NCI-H187 treated with DMSO at 0.1 percent for 48 hours (cell line): ENCODE measurements around the gene HLA-A.
"Not testable (repeated sequence)": the region's sequence is repeated elsewhere in the genome, so short reads cannot be mapped to it uniquely, and the experiment has no call there.

Experiments
- DNase-seq: peaks from one replicate; lab custom pipeline; 2025; lab: John Stamatoyannopoulos, UW

Gene HLA-A

GRCh38 chr6:29963697-29964096, 21.4 kb downstream of the HLA-A start:
- DNase-seq = not testable (repeated sequence)

- no peak for DNase-seq
These were observed 22.2 kb downstream of the HLA-A start for GRCh38 chr6:29964518-29964886.

- no peak for DNase-seq
These were observed 22.7 kb downstream of the HLA-A start for GRCh38 chr6:29964887-29965562.

- DNase-seq = no peak
These were observed 23.2 kb downstream of the HLA-A start for GRCh38 chr6:29965563-29965872.

GRCh38 chr6:29965873-29966601, 23.7 kb downstream of the HLA-A start:
- DNase-seq = no peak

GRCh38 chr6:29967379-29968010, 25.2 kb downstream of the HLA-A start:
- no peak for DNase-seq

GRCh38 chr6:29968130-29968529, 25.8 kb downstream of the HLA-A start:
- DNase-seq = no peak

- no peak for DNase-seq
These were observed 26.6 kb downstream of the HLA-A start for GRCh38 chr6:29968905-29969304.

- no peak for DNase-seq
These were observed 28.4 kb downstream of the HLA-A start for GRCh38 chr6:29970711-29971110.

- DNase-seq = no peak
These were observed 32.7 kb downstream of the HLA-A start for GRCh38 chr6:29974901-29975560.

- no peak for DNase-seq
These were observed 33.2 kb downstream of the HLA-A start for GRCh38 chr6:29975561-29975907.

GRCh38 chr6:29976253-29976587, 33.9 kb downstream of the HLA-A start:
- no peak for DNase-seq

GRCh38 chr6:29976588-29977424, 34.5 kb downstream of the HLA-A start:
- DNase-seq = no peak

GRCh38 chr6:29977425-29977727, 35.0 kb downstream of the HLA-A start:
- DNase-seq = no peak

GRCh38 chr6:29980013-29980412, 37.7 kb downstream of the HLA-A start:
- DNase-seq = not testable (repeated sequence)

GRCh38 chr6:29980511-29980910, 38.2 kb downstream of the HLA-A start:
- DNase-seq = no peak

- no peak for DNase-seq
These were observed 39.0 kb downstream of the HLA-A start for GRCh38 chr6:29981211-29981812.

GRCh38 chr6:29982097-29982496, 39.8 kb downstream of the HLA-A start:
- DNase-seq = no peak

- DNase-seq = no peak
These were observed 41.9 kb downstream of the HLA-A start for GRCh38 chr6:29984232-29984631.

GRCh38 chr6:29984992-29985391, 42.7 kb downstream of the HLA-A start:
- DNase-seq = no peak

- DNase-seq = no peak
These were observed 43.9 kb downstream of the HLA-A start for GRCh38 chr6:29986179-29986781.

- no peak for DNase-seq
These were observed 46.9 kb downstream of the HLA-A start for GRCh38 chr6:29989211-29989610.
